ENCODE results near the gene LYZL4.

GRCh38 chr3:42355612-42356011 lies 54.8 kb downstream of the LYZL4 start:
- TF ChIP-seq RFX5 (IDR thresholded peaks at IDR 0.05; ENCODE audit: low read depth, low read length) (no peak), NFE2L2 (IDR thresholded peaks at IDR 0.05; ENCODE audit: low read depth, low read length) (no peak), POLR2A (IDR thresholded peaks at IDR 0.05; ENCODE audit: low read depth, low read length) (no peak), RAD21 (IDR thresholded peaks at IDR 0.05; ENCODE audit: low read length) (no peak), CHD1 (IDR thresholded peaks at IDR 0.05; ENCODE audit: low read depth, low read length) (no peak), SMC3 (IDR thresholded peaks at IDR 0.05; ENCODE audit: low read depth, low read length) (no peak), FOS (IDR thresholded peaks at IDR 0.05; ENCODE audit: low read depth, low read length) (no peak), MAFK (IDR thresholded peaks at IDR 0.05; ENCODE audit: low read depth, low read length) (no peak)
- TF ChIP-seq, protein P1, sequence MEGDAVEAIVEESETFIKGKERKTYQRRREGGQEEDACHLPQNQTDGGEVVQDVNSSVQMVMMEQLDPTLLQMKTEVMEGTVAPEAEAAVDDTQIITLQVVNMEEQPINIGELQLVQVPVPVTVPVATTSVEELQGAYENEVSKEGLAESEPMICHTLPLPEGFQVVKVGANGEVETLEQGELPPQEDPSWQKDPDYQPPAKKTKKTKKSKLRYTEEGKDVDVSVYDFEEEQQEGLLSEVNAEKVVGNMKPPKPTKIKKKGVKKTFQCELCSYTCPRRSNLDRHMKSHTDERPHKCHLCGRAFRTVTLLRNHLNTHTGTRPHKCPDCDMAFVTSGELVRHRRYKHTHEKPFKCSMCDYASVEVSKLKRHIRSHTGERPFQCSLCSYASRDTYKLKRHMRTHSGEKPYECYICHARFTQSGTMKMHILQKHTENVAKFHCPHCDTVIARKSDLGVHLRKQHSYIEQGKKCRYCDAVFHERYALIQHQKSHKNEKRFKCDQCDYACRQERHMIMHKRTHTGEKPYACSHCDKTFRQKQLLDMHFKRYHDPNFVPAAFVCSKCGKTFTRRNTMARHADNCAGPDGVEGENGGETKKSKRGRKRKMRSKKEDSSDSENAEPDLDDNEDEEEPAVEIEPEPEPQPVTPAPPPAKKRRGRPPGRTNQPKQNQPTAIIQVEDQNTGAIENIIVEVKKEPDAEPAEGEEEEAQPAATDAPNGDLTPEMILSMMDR (conservative IDR thresholded peaks at IDR 0.05; ENCODE audit: low read depth, low read length) = no peak

Data from IMR-90 (cell line).